GM18951 (cell line): Measurements from ENCODE around the gene TCFL5.

ENCODE experiments used
- POLR2A ChIP-seq: IDR thresholded peaks from 4 replicates; pipeline ENCODE4 v1.6.1; 2011; ENCODE audit warnings: mild to moderate bottlenecking; ENCODE audit not compliant: insufficient read length, insufficient read depth; ENCODE audit errors: extremely low read depth
- in situ Hi-C: fragments of 300-500 bp; cut with MboI; formaldehyde crosslinking; loops from one replicate; pipeline ENCODE4 v1.12.0; 2022; ENCODE audit warnings: low sequenced_read_pairs, mixed read lengths, inconsistent platforms; ENCODE audit not compliant: unreplicated experiment

The TCFL5 gene

GRCh38 chr20:62820962-62821725 is 40.5 kb downstream of the TCFL5 start:
- no peak for TF ChIP-seq POLR2A
- in situ Hi-C loops: no loop called here

GRCh38 chr20:62820208-62820961 is 41.2 kb downstream of the TCFL5 start:
- in situ Hi-C loops: no loop called here

DNA sequence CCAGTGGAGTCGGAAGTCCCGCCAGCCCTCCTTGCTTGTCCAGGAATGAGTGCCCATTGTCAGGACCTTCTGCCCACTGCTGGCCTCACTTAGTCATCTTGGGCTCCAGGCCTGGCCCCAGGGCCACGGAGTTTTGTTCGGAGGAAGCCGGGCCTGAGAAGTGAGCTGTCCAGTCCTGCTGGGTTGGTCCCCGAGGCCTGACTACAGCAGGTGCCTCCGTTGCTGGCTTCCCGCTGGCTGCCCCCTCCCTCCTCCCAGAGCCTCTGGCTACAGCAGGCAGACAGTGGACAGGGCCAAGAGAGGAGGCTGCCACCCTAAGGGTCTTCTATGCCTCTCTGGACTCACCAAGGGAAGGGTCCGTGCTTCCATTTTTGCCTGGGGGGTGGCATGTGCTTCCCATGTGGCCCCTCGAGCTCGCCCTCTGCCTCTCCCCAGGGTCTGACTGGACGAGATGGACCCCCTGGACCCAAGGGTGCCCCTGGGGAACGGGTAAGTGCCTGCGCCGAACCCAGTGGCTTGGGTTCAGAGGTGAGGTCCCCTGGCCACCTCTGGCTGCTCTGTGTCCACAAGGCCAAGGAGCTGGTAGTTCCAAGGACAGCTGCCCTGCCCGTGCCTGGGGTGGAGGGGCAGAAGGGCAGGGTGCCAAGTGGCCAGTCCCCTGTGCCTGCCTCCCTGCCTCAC is 42.0 kb downstream of the TCFL5 start:
- no peak for TF ChIP-seq POLR2A
- in situ Hi-C loops: no loop called here

More at GRCh38 chr20:62820208-62820961, 41.2 kb downstream of the TCFL5 start:
- no peak for TF ChIP-seq POLR2A

DNA sequence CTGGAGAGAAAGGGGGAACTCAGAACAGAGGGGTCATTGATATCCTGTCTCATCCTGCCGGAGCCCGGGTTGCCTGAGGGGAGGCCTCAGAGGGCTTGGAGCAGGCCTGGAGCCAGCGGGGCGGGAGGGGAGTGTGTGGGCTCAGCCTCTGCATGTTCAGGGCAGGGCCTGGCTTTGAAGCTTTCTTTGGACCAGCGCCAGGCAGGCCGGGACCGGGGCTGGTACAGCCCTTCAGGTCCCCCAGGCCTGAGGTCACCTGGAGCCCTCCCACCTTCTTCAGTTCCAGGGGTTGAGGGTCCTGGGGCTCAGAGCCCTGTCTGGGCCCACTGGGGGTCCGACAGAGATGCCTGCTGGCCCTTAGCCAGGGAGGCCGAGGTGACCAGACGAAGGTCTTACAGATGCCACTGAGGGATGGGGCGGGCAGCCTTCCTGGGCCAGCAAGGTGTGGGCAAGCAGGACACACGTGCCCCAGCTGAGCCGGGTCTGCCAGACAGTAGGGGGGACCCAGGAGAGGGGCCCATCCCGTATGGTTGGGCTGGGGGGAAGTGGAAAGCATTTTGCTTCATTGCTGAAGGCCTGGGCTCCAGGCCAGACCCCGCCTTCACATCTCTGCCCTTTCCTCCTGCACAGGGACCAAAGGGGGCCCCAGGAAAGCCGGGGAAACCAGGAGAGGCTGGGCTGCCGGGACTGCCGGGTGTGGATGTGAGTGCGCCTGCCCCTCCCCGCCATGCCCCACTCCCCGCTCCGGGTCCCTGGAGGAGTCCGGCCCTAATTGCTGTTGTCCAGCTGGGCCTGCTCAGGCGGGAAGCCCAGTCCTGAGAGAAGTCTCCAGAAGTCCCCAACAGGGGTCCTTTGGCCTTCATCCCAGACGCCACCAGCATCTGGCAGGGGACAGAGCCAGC is 42.8 kb downstream of the TCFL5 start:
- in situ Hi-C loops: no loop called here
- no peak for TF ChIP-seq POLR2A

DNA sequence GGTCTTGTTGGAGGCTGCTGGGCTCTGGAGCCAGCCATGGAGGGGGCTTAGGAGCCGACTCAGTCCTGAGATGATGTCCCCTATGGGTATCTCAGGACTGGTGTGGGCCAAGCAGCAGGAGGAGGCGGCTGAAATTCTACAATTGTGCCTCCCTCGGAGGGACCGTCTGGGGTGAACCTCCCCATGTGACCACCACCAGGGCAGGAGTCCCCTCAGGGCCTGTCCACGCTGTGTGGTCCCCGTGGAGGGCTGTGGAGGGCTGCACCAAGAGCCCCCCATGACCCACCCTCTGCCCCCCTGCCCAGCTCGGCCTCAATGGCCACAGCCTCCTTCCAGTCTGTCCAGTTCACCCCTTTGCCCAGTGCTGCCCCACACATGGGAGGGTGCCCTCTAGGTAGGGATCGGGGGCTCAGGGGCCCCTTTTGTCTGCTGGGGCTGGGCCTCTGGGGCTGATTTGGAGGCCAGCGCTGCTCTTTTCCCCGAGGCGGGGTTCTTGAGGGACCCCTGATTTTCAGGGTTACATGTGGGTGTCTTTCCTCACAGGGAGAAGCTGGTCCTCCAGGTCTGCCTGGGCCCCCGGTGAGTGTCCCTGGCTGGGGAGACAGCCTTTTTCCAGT is 43.5 kb downstream of the TCFL5 start:
- TF ChIP-seq POLR2A: no peak
- in situ Hi-C loops: no loop called here

GRCh38 chr20:62816884-62817873 is 44.4 kb downstream of the TCFL5 start, which contains the start of gene COL9A3:
TSS of gene COL9A3 (plus strand) at chr20:62817050. CDS start at chr20:62817065, 15 bp downstream.
- TF ChIP-seq POLR2A: no peak
- in situ Hi-C loops: no loop called here

GRCh38 chr20:62816031-62816883 is 45.4 kb downstream of the TCFL5 start:
- no peak for TF ChIP-seq POLR2A
- in situ Hi-C loops: no loop called here

DNA sequence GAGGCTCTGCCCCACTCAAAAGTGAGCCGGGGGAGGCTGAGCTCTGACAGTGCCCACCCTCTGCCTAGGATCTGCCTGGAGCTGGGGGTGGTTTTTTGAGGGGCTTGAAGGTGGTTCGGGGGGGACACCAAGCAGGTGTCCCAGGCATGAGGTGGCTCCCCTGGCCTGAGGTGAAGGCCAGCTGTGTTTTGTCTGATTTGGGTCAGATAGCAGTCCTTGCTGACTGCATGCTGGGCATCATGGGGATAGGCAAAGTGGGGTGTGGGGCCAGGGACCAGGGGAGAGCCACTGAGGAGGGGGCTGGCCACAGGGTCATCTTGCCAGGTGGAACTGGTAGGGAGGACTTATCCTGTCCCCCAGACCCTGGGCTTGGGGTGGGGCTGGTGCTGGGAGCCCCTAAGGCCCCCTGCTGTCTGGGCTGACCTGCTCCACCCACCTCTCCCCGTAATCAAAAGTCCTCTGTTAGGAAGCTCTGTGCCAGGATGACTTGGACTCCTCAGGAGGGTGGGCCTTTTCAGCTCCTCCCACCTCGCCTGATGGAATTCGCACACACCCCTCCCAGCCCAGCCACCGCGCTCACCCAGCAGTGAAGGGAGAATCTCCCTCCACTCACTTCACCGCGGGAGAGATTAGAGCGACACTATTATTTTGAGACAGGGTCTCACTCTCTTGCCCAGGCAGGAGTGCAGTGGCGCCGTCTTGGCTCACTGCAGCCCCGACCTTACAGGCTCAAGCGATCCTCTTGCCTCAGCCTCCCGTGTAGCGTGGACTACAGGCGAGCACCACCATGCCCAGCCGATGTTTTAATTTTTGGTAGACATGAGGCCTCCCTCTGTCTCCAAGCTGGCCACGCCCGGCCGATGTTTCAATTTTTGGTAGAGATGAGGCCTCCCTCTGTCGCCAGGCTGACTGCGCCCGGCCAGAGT is 46.3 kb downstream of the TCFL5 start:
- TF ChIP-seq POLR2A: no peak
- in situ Hi-C loops: no loop called here

DNA sequence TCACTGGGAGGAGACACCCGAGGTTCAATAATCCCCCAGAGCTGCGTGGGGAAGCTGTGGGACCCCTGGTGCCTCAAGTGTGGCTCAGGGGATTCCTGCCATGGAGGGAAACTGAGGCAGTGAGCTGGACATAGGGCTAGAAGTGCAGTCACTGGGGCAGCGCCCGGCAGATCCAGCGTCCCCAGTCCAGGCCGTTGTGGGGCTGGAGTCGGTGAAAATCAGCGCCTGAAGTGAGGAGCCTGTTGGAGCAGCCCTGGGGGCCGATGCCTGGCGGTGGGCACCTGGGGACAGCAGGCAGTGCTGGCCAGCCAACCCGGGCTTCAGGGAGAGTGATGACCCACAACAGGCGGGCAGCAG is 46.9 kb downstream of the TCFL5 start:
- no peak for TF ChIP-seq POLR2A
- in situ Hi-C loops: no loop called here
